Kidney epithelial cell (primary cell): ENCODE data around the gene COPA. TPM values are rescaled to one million over a fixed set of nuclear protein-coding genes. Genes with fewer than 3 reads are reported as not detected.

Experiments
- DNase-seq: peaks from one replicate; pipeline ENCODE4 v3.0.0-alpha.2; 2010; ENCODE audit warnings: low read depth
- H3K27me3 ChIP-seq: 2 replicates; pipeline ENCODE4 v1.6.0; 2011; ENCODE audit warnings: low read length; ENCODE audit not compliant: control insufficient read depth, insufficient read depth
- H3K36me3 ChIP-seq: 2 replicates; pipeline ENCODE4 v1.5.1; 2011; ENCODE audit warnings: low read length; ENCODE audit not compliant: control insufficient read depth, insufficient read depth
- H3K4me3 ChIP-seq: 2 replicates; pipeline ENCODE4 v1.5.1; 2011; ENCODE audit warnings: low read depth, mild to moderate bottlenecking, control low read depth, low read length
- CTCF ChIP-seq: IDR thresholded peaks from 2 replicates; pipeline ENCODE4 v1.5.1; 2011; ENCODE audit warnings: mild to moderate bottlenecking, moderate library complexity, low read length, control low read depth, inconsistent platforms; ENCODE audit not compliant: insufficient read depth, poor library complexity, severe bottlenecking
- total RNA-seq: library from RNA; depleted of rRNA; stranded (reverse); fragments of >200 nt; gene quantifications from 2 replicates; pipeline ENCODE4 v1.2.3, GENCODE V29; 2015

The COPA gene
- total RNA-seq, 1 donor from 2014 or later, result 130 TPM

GRCh38 chr1:160369087-160369486 is 26.0 kb upstream of the COPA start:
- H3K36me3 ChIP-seq, result no peaks in the 10 kb centered on the region
- no peak for DNase-seq
- H3K27me3 ChIP-seq, result peaks cover 12% of the 10 kb centered on the region
- TF ChIP-seq CTCF, result no peak
- no peak overlapping the region for H3K4me3 ChIP-seq

- DNase-seq, result no peak
- Histone ChIP-seq H3K4me3 (no peak overlapping the region), H3K36me3 (no peaks in the 10 kb centered on the region), H3K27me3 (peaks cover 12% of the 10 kb centered on the region)
- TF ChIP-seq CTCF, result no peak
Measured at GRCh38 chr1:160367934-160368923, 25.2 kb upstream of the COPA start.

GRCh38 chr1:160367516-160367900 is 24.5 kb upstream of the COPA start:
- Histone ChIP-seq H3K27me3 (peaks cover 12% of the 10 kb centered on the region), H3K36me3 (no peaks in the 10 kb centered on the region), H3K4me3 (no peak overlapping the region)
- no peak for DNase-seq
- no peak for TF ChIP-seq CTCF

- Histone ChIP-seq H3K36me3 (no peaks in the 10 kb centered on the region), H3K27me3 (peaks cover 12% of the 10 kb centered on the region), H3K4me3 (no peak within 1 kb of the TSS)
- no peak for DNase-seq
- TF ChIP-seq CTCF, result no peak
Measured at GRCh38 chr1:160366731-160367515, 23.9 kb upstream of the COPA start, which contains the start of gene NHLH1. Gene NHLH1, plus strand, starts transcription at chr1:160367071. Its CDS starts 3,661 bp downstream, at chr1:160370732.

- no peaks in the 10 kb centered on the region for H3K36me3 ChIP-seq
- no peak for TF ChIP-seq CTCF
- H3K4me3 ChIP-seq, result no peak overlapping the region
- peaks cover 7% of the 10 kb centered on the region for H3K27me3 ChIP-seq
- DNase-seq, result no peak
Measured at GRCh38 chr1:160365325-160365724, 22.3 kb upstream of the COPA start.
